GM19099 (cell line): ENCODE results near the gene SERPINA3.

Source experiments
- POLR2A ChIP-seq: IDR thresholded peaks from 3 replicates; pipeline ENCODE4 v1.6.1; 2011; ENCODE audit warnings: low read depth; ENCODE audit not compliant: insufficient read length; ENCODE audit errors: extremely low read depth

Gene SERPINA3

GRCh38 chr14:94671870-94672444 lies 59.8 kb downstream of the SERPINA3 start:
- TF ChIP-seq POLR2A, result no peak

GRCh38 chr14:94673071-94673470 lies 60.9 kb downstream of the SERPINA3 start:
- TF ChIP-seq POLR2A, result no peak
